H9 (cell line): ENCODE data around the gene USP5. TPM values are rescaled to one million over a fixed set of nuclear protein-coding genes. Genes with fewer than 3 reads are reported as not detected.

Experiments
- DNase-seq: peaks from one replicate; pipeline ENCODE4 v3.0.0-alpha.2; 2017
- H2AFZ ChIP-seq: one replicate; pipeline ENCODE4 v1.6.1; 2013; ENCODE audit warnings: mild to moderate bottlenecking, low read length, control low read depth, moderate library complexity
- H2AK5ac ChIP-seq: 2 replicates; pipeline ENCODE4 v1.6.1; 2013; ENCODE audit warnings: low read length, control low read depth, mixed read lengths; ENCODE audit not compliant: insufficient read length
- H2BK120ac ChIP-seq: one replicate; pipeline ENCODE4 v1.6.1; 2013; ENCODE audit warnings: low read depth, mild to moderate bottlenecking, low read length, control low read depth, inconsistent platforms; ENCODE audit not compliant: poor library complexity, severe bottlenecking
- H2BK12ac ChIP-seq: 2 replicates; pipeline ENCODE4 v1.6.1; 2013; ENCODE audit warnings: low read length, control low read depth, mixed read lengths, low read depth; ENCODE audit not compliant: insufficient read length
- H2BK15ac ChIP-seq: 2 replicates; pipeline ENCODE4 v1.6.1; 2013; ENCODE audit warnings: low read depth, low read length, control low read depth
- H2BK20ac ChIP-seq: one replicate; pipeline ENCODE4 v1.6.1; 2013; ENCODE audit warnings: low read depth, mild to moderate bottlenecking, low read length, control low read depth, inconsistent platforms; ENCODE audit not compliant: poor library complexity, severe bottlenecking
- H2BK5ac ChIP-seq: 2 replicates; pipeline ENCODE4 v1.6.1; 2013; ENCODE audit warnings: low read length, control low read depth, mixed read lengths; ENCODE audit not compliant: insufficient read length
- H3K14ac ChIP-seq: 2 replicates; pipeline ENCODE4 v1.6.1; 2013; ENCODE audit warnings: low read length, control low read depth; ENCODE audit not compliant: insufficient read depth
- H3K18ac ChIP-seq: 2 replicates; pipeline ENCODE4 v1.6.1; 2013; ENCODE audit warnings: low read depth, mild to moderate bottlenecking, mixed read lengths, low read length, control low read depth; ENCODE audit not compliant: insufficient read length
- H3K23ac ChIP-seq: 2 replicates; pipeline ENCODE4 v1.6.1; 2013; ENCODE audit warnings: low read length, control low read depth, mixed read lengths, low read depth; ENCODE audit not compliant: insufficient read length
- H3K23me2 ChIP-seq: 2 replicates; pipeline ENCODE4 v1.6.1; 2013; ENCODE audit warnings: low read depth, mild to moderate bottlenecking, mixed read lengths, low read length, control low read depth; ENCODE audit not compliant: insufficient read length, poor library complexity, severe bottlenecking
- H3K27ac ChIP-seq: 2 replicates; pipeline ENCODE4 v1.5.1; 2013; ENCODE audit warnings: low read length, control low read depth, mixed read lengths, low read depth; ENCODE audit not compliant: insufficient read length
- H3K27me3 ChIP-seq: 2 replicates; pipeline ENCODE4 v1.6.1; 2013; ENCODE audit warnings: low read length, control low read depth, inconsistent platforms; ENCODE audit not compliant: insufficient read depth
- H3K4ac ChIP-seq: 2 replicates; pipeline ENCODE4 v1.6.1; 2013; ENCODE audit warnings: low read depth, mild to moderate bottlenecking, control low read depth, inconsistent platforms, low read length, moderate library complexity
- H3K4me1 ChIP-seq: 2 replicates; pipeline ENCODE4 v1.6.1; 2013; ENCODE audit warnings: low read length, control low read depth, inconsistent platforms; ENCODE audit not compliant: insufficient read depth
- H3K4me2 ChIP-seq: 2 replicates; pipeline ENCODE4 v1.6.1; 2013; ENCODE audit warnings: low read length, control low read depth, mixed read lengths; ENCODE audit not compliant: insufficient read length, insufficient read depth
- H3K56ac ChIP-seq: 2 replicates; pipeline ENCODE4 v1.6.1; 2013; ENCODE audit warnings: low read depth, mild to moderate bottlenecking, mixed read lengths, low read length, control low read depth; ENCODE audit not compliant: insufficient read length
- H3K79me1 ChIP-seq: 2 replicates; pipeline ENCODE4 v1.6.1; 2013; ENCODE audit warnings: low read depth, mild to moderate bottlenecking, moderate library complexity, low read length, control low read depth, inconsistent platforms; ENCODE audit not compliant: insufficient read depth, poor library complexity, severe bottlenecking
- H3K79me2 ChIP-seq: 2 replicates; pipeline ENCODE4 v1.6.1; 2013; ENCODE audit warnings: low read length, control low read depth, inconsistent platforms; ENCODE audit not compliant: insufficient read depth
- H3K9ac ChIP-seq: 2 replicates; pipeline ENCODE4 v1.6.1; 2013; ENCODE audit warnings: low read length, control low read depth, mixed read lengths; ENCODE audit not compliant: insufficient read length; ENCODE audit errors: extremely low read depth
- H3K9me3 ChIP-seq: one replicate; pipeline ENCODE4 v1.6.1; 2013; ENCODE audit warnings: low read depth, low read length, inconsistent platforms; ENCODE audit not compliant: control insufficient read depth
- H3T11ph ChIP-seq: one replicate; pipeline ENCODE4 v1.6.1; 2013; ENCODE audit warnings: mild to moderate bottlenecking, low read length, control low read depth, inconsistent platforms
- H4K20me1 ChIP-seq: one replicate; pipeline ENCODE4 v1.6.1; 2013; ENCODE audit not compliant: control insufficient read depth, insufficient read length, insufficient read depth
- H4K5ac ChIP-seq: 2 replicates; pipeline ENCODE4 v1.6.1; 2013; ENCODE audit warnings: low read depth, mild to moderate bottlenecking, mixed read lengths, low read length, control low read depth; ENCODE audit not compliant: insufficient read length
- H4K8ac ChIP-seq: replicated peaks from 2 replicates; pipeline ENCODE4 v1.6.1; 2013; ENCODE audit warnings: low read length, control low read depth, mixed read lengths, low read depth; ENCODE audit not compliant: insufficient read length
- H4K91ac ChIP-seq: 2 replicates; pipeline ENCODE4 v1.6.1; 2013; ENCODE audit warnings: low read depth, mild to moderate bottlenecking, moderate library complexity, mixed read lengths, low read length, control low read depth; ENCODE audit not compliant: insufficient read length
- H3K27ac Mint-ChIP-seq, 3 experiments: 2 replicates in 2 of 3; 3 replicates in 1 of 3; pipeline ENCODE4 v1.8.0; 2020 to 2021; ENCODE audit warnings: mixed read lengths in 3 of 3, mild to moderate bottlenecking in 1 of 3, moderate library complexity in 1 of 3
- H3K27me3 Mint-ChIP-seq: 2 replicates; pipeline ENCODE4 v1.8.0; 2021; ENCODE audit warnings: low read depth, mild to moderate bottlenecking, moderate library complexity, mixed read lengths
- H3K36me3 Mint-ChIP-seq, 3 experiments: 2 replicates in 2 of 3; 3 replicates in 1 of 3; pipeline ENCODE4 v1.8.0; 2020 to 2021; ENCODE audit warnings: low read depth in 3 of 3, mixed read lengths in 3 of 3; ENCODE audit not compliant: insufficient read depth in 1 of 3
- H3K4me1 Mint-ChIP-seq, 2 experiments: 2 replicates each; pipeline ENCODE4 v1.8.0; 2020; ENCODE audit warnings: mixed read lengths in 2 of 2
- H3K4me3 Mint-ChIP-seq, 2 experiments: 2 replicates in 1 of 2; 3 replicates in 1 of 2; pipeline ENCODE4 v1.8.0; 2020 to 2021; ENCODE audit warnings: mild to moderate bottlenecking in 2 of 2, mixed read lengths in 2 of 2, moderate library complexity in 1 of 2
- H3K9me3 Mint-ChIP-seq, 2 experiments: 2 replicates in 1 of 2; 3 replicates in 1 of 2; pipeline ENCODE4 v1.8.0; 2020; ENCODE audit warnings: mild to moderate bottlenecking in 2 of 2, mixed read lengths in 2 of 2, moderate library complexity in 1 of 2
- WGBS: extraction: QIAGEN DNeasy Blood & Tissue Kit; methylation state at CpG from one replicate; pipeline ENCODE4 v1.1.7; 2013; ENCODE audit warnings: missing lambda C conversion rate, low lambda C conversion rate, mixed read lengths; ENCODE audit not compliant: insufficient read length; ENCODE audit errors: extremely low coverage; 5-methylcytosine and 5-hydroxymethylcytosine counted together
- total RNA-seq: library from RNA; stranded (reverse); gene quantifications from 2 replicates; pipeline ENCODE4 v1.2.1, GENCODE V29; 2021
- TF ChIP-seq, protein P1 (sequence below): fragments of 200-600 bp; sonication (generic); conservative IDR thresholded peaks from 3 replicates; pipeline ENCODE4 v1.8.0; 2021; ENCODE audit warnings: antibody characterized with exemption, mild to moderate bottlenecking

Gene USP5
- total RNA-seq, 1 experiment from 2014 or later: 143 TPM

DNA sequence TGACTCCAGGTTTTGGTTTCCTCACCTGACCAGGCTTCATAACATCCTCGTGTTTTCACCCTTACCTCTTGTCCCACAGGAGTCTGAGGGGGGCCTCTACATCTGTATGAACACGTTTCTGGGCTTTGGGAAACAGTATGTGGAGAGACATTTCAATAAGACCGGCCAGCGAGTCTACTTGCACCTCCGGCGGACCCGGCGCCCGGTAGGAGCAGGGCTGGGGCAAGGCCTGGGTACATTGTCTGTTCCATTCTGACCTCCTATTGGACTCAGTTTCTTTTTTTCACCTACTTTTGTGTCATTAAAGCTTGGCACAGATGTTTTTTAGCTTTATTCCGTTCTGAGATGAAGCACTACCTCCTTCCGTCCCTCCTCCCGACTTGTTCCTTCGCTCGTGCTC, 3.4 kb downstream of the USP5 start:
- WGBS: no CpG with 5 or more reads among the region's 14 CpGs
- Histone ChIP-seq H3K4me1 (no peaks in the 10 kb centered on the region; the same call in 1 of the 2 replicates), H2BK20ac (no peak overlapping the region), H2AFZ (no peak overlapping the region), H4K8ac (no peak overlapping the region), H3K79me2 (peaks cover 5% of the 10 kb centered on the region; the same call in 1 of the 2 replicates), H3K14ac (no peak overlapping the region), H3K18ac (no peak overlapping the region), H3K23ac (no peak overlapping the region), H3K4me2 (no peak overlapping the region), H2BK15ac (no peak overlapping the region), H2BK120ac (no peak overlapping the region), H3K79me1 (no peaks in the 10 kb centered on the region), H4K5ac (no peak overlapping the region), H4K91ac (no peak overlapping the region), H2BK5ac (no peak overlapping the region), H4K20me1 (peaks cover 2% of the 10 kb centered on the region), H3T11ph (no peak overlapping the region), H3K4ac (no peak overlapping the region), H3K27ac (no peak overlapping the region), H2BK12ac (no peak overlapping the region), H3K23me2 (peaks cover 16% of the 10 kb centered on the region), H3K56ac (no peak overlapping the region), H2AK5ac (no peak overlapping the region), H3K9ac (no peak overlapping the region), H3K9me3 (no peaks in the 10 kb centered on the region), H3K27me3 (no peaks in the 10 kb centered on the region)
- Mint-ChIP-seq H3K9me3 (no peaks in the 10 kb centered on the region; a peak in 1 of 5 replicates), H3K27me3 (no peaks in the 10 kb centered on the region), H3K36me3 (peaks cover 29 to 60% (median 57%) of the 10 kb centered on the region in 3 experiments; a peak in 6 of 7 replicates), H3K27ac (no peak overlapping the region), H3K4me3 (no peak overlapping the region), H3K4me1 (peaks cover 17 to 18% of the 10 kb centered on the region in 2 experiments)
- DNase-seq: no peak
- TF ChIP-seq, protein P1, sequence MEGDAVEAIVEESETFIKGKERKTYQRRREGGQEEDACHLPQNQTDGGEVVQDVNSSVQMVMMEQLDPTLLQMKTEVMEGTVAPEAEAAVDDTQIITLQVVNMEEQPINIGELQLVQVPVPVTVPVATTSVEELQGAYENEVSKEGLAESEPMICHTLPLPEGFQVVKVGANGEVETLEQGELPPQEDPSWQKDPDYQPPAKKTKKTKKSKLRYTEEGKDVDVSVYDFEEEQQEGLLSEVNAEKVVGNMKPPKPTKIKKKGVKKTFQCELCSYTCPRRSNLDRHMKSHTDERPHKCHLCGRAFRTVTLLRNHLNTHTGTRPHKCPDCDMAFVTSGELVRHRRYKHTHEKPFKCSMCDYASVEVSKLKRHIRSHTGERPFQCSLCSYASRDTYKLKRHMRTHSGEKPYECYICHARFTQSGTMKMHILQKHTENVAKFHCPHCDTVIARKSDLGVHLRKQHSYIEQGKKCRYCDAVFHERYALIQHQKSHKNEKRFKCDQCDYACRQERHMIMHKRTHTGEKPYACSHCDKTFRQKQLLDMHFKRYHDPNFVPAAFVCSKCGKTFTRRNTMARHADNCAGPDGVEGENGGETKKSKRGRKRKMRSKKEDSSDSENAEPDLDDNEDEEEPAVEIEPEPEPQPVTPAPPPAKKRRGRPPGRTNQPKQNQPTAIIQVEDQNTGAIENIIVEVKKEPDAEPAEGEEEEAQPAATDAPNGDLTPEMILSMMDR: no peak
